Hematopoietic multipotent progenitor cell treated with erythropoietin and hydrocortisone succinate and interleukin-3 and kit ligand, for 17 days (in vitro differentiated cells): ENCODE measurements around the gene KLHL22.
A peak's percentile ranks its signal among the peaks of the same experiment; 100 is the strongest.
"Not testable (repeated sequence)": the region's sequence is repeated elsewhere in the genome, so short reads cannot be mapped to it uniquely, and the experiment has no call there.

ENCODE experiments used
- DNase-seq: peaks from one replicate; pipeline ENCODE4 v3.0.0-alpha.2; 2015; ENCODE audit warnings: low spot score

KLHL22 gene

DNA sequence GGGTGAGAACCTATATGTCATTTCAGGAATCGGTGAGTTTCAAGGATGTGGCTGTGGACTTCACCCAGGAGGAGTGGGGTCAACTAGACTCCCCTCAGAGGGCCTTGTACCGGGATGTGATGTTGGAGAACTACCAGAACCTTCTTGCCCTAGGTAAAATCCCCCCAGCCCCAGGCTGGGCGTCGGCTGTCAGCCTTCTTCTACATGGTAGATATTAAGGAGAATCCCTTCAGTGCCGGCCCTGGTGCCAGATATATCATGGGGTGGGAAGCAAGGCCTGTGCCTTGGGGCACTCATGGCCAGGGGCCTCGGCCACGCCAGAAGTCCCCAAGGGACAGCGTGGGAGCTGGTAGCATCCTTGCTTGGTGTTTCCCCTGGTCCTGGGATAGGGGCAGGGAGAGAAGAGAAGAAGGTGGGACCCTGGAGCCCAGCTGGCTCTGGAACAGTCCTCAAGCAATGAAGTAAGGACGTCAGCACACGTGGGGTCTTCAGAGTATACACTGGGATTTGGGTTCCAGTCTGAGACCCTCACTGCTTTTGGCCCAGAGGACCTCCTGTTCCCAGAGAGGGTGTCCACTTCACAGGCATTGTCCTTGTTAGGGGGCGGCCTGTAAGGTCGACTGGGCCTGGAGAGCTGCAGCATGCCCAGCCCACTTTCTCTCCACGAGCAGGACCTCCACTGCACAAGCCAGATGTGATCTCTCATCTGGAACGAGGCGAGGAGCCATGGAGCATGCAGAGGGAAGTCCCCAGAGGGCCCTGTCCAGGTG lies 94.8 kb downstream of the KLHL22 start:
- DNase-seq = no peak

DNA sequence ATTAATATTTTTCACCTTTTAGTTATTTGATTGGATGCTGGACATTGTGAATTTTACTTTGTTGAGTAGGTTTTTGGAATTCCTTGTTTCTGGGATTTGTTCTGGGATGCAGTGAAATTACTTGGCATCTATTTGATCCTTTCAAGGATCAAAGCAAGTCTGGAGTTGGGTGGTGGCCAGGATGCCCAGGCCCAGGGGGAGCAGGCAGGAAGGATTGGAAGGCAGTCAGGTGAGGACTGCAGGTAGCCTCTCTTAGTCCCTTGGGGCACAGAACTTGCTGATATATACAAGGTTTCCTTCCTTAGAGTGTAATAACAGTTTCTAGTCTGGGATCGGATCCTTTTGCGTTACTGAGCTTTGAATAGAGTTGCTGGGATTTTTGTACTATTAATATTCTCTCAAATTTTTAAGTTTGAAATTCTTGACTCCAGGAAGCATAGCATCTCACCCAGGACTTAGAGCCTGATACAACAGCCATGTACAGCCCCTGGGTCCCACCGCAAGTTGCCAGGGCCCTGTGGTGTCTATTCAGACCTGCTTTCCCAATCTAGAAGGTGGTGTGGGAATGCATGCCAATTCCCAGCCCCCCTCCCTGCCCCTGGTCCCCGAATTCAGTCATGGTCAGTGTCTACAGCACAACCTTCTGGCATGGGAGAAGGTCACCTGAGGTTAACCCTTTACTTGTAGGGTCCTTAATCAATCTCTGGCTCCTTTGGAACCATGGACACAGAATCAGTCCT lies 95.6 kb downstream of the KLHL22 start:
- DNase-seq = no peak

GRCh38 chr22:20398420-20398819 lies 97.2 kb downstream of the KLHL22 start:
- DNase-seq = no peak

DNA sequence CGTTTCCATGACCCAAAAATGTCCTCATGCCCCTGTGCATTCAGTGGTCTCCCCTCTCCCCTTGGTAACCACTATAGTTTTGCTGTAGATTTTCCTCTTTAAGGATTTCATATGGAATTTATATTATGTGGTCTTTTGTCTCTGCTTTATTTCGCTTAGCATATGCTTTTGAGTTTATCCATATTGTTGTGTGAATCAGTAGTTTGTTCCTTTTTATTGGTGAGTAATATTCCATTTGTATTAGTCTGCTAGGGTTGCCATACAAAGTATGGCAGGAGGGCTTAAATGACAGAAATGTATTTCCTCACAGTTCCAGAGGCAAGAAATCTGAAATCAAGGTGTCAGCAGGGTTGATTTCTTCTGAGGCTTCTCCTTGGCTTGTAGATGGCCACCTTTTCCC lies 98.1 kb downstream of the KLHL22 start:
- DNase-seq = no peak

DNA sequence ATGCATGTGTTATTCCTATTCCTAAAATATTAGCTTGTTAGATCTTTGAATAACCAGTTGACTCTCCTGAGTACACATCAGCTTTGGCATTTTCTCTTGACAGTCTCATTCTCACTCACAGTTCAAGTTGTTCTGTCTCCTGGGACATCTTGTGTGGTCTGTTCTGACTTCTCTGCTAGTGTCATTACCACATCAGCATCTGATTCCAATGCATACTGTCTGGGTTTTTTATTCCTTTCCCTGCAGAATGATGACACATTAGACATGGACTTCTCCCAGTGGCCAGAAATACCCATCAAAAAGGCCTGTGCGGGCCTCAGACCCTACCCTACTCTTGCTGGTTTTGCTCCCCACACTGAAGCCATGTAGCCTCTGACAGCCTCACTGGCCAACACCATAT lies 99.0 kb downstream of the KLHL22 start:
- no peak for DNase-seq

DNA sequence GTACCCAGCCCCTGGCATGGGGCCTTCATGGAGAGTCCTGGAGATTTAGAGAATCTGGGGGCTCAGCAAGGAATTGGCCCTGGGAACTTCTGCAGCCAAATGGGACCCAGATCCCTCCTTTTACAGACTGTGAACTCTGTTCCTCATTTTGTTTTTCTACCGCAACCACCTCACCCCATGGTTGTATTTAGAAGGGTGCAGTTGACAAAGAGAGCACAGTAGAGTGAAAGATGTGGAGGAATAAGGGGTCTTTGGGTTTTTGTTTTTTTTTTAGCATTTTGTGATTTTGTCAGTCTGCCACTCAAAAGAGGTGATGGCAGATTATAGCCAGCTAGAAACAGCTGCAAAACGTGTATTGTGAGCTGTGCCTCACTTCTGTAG lies 99.7 kb downstream of the KLHL22 start:
- DNase-seq = no peak

GRCh38 chr22:20395181-20395906 lies 100.3 kb downstream of the KLHL22 start:
- DNase-seq = no peak

DNA sequence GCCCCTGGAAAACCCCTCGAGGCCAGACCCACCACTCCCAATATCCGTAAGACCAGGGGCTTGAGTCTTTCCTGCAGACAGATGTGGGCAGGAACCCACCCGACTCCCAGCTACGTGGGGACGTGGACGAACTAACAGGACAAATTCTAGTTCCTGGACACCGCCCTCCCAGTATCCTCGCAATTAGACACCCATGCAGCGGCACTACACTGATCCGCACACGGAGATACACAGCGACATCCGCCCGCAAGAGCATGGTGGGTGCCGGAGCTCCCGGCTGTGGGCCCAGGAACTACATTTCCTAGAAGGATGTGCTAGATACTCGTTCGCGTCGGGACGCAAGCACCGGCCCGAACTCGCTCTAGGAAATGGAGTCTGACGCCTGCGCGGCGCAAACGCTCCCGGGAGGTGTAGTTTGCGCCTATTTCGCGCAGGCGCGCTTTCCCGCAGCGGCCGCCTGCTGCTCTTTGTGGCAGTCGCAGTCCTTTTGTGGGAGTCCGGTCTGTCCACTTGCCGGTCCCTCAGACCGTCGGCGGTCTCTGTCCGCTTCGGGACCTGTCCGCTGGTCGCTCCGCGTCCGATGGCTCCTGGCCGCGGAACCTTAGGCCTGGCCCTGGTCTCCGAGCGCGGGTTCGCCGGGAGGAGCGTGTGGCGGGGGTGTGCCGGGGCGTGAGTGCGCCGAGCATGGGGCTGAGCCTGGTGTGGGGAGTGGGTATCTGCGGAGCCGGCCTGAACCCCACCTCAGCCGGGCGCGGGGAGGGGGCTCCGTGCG lies 101.7 kb downstream of the KLHL22 start, which contains the start of gene ZNF74:
ZNF74 (plus strand) TSS at position 447 of the 772 bp plus-strand sequence. CDS start 478 bp downstream, outside the sequence.
- DNase-seq = peak; percentile 17

DNA sequence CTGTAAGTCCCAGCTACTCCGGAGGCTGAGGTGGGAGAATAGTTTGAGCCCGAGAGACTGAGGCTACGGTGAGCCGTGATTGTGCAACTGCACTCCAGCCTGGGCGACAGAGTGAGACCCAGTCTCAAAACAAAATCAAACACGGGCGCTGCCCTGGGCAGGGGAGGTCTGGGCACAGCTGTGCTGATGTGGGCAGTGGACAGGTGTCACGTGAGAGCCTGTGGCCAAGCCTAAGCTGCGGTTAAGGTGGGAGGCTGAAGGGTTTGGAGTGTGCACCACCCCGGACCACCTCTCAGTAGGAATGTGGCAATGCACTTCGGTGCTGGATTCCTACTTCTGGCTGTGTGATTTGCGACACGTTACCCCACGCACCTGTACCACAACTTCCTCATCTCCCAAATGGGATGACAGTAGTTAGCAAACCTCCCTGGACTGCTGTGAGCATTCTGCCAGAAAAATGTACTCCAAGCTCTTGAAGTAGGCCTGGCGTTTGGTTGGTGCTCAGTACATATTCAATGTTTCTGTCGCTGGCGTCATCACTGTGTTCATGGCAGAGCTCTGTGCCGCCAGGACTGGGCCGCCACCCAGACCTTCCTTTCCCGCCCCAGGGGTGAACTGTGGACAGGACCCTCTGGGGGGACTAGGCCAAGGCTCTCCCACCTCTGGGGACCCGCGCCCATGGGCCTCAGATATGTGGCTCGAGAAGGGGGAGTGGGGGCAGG lies 102.5 kb downstream of the KLHL22 start:
- DNase-seq = no peak

DNA sequence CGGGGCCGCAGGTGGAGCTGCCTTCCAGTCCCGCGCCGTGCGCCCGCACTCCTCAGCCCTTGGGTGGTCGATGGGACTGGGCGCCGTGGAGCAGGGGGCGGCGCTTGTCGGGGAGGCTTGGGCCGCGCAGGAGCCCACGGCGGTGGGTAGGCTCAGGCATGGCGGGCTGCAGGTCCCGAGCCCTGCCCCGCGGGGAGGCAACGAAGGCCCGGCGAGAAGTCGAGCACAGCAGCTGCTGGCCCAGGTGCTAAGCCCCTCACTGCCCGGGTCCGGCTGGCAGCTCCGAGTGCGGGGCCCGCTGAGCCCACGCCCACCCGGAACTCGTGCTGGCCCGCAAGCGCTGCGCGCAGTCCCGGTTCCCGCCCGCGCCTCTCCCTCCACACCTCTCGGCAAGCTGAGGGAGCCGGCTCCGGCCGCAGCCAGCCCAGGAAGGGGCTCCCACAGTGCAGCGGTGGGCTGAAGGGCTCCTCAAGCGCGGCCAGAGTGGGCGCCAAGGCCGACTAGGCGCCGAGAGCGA lies 103.2 kb downstream of the KLHL22 start:
- DNase-seq = not testable (repeated sequence)
